ENCODE results near the gene SH3BGRL2.

The SH3BGRL2 gene

DNA sequence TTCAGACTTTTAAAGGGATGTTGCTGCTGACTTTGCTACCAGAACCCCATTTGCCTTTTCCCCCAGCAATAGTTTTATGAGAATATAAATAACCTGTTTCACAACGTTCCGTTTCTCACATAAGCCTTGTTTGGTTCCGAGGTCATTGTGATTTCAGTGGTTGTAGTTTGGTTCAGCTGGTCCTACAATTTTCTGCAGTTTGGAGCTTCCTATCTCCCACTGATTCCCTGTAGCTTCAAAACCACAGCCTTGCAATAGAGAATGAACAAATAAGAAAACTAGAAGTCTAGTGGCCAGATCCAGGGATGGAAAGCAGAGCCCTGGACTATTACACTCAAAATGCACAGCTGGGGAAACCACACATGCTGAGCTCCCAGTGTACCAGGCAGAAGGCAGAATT is 24.1 kb upstream of the SH3BGRL2 start:
- no peak for FAIRE-seq
- TF ChIP-seq, protein P1, sequence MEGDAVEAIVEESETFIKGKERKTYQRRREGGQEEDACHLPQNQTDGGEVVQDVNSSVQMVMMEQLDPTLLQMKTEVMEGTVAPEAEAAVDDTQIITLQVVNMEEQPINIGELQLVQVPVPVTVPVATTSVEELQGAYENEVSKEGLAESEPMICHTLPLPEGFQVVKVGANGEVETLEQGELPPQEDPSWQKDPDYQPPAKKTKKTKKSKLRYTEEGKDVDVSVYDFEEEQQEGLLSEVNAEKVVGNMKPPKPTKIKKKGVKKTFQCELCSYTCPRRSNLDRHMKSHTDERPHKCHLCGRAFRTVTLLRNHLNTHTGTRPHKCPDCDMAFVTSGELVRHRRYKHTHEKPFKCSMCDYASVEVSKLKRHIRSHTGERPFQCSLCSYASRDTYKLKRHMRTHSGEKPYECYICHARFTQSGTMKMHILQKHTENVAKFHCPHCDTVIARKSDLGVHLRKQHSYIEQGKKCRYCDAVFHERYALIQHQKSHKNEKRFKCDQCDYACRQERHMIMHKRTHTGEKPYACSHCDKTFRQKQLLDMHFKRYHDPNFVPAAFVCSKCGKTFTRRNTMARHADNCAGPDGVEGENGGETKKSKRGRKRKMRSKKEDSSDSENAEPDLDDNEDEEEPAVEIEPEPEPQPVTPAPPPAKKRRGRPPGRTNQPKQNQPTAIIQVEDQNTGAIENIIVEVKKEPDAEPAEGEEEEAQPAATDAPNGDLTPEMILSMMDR (IDR thresholded peaks at IDR 0.05; ENCODE audit: insufficient read depth, missing control alignments) = no peak
- no peak for DNase-seq (ENCODE audit: insufficient read length, low spot score)

- DNase-seq (ENCODE audit: insufficient read length, low spot score) (no peak), FAIRE-seq (no peak)
Measured at GRCh38 chr6:79608334-79609224, 22.6 kb upstream of the SH3BGRL2 start.

GRCh38 chr6:79609225-79609595 is 21.9 kb upstream of the SH3BGRL2 start:
- TF ChIP-seq, protein P1 (IDR thresholded peaks at IDR 0.05; ENCODE audit: insufficient read depth, missing control alignments) = no peak
- DNase-seq (ENCODE audit: insufficient read length, low spot score) (no peak), FAIRE-seq (no peak)

More at GRCh38 chr6:79608334-79609224, 22.6 kb upstream of the SH3BGRL2 start:
- TF ChIP-seq, protein P1 (IDR thresholded peaks at IDR 0.05; ENCODE audit: insufficient read depth, missing control alignments) = no peak

GRCh38 chr6:79610306-79611009 is 20.7 kb upstream of the SH3BGRL2 start:
- TF ChIP-seq, protein P1 (IDR thresholded peaks at IDR 0.05; ENCODE audit: insufficient read depth, missing control alignments) = no peak
- DNase-seq (ENCODE audit: insufficient read length, low spot score) = no peak
- FAIRE-seq = no peak

- no peak for FAIRE-seq
- no peak for DNase-seq (ENCODE audit: insufficient read length, low spot score)
- TF ChIP-seq, protein P1 (IDR thresholded peaks at IDR 0.05; ENCODE audit: insufficient read depth, missing control alignments) = no peak
Measured at GRCh38 chr6:79612457-79612856, 18.7 kb upstream of the SH3BGRL2 start.

DNA sequence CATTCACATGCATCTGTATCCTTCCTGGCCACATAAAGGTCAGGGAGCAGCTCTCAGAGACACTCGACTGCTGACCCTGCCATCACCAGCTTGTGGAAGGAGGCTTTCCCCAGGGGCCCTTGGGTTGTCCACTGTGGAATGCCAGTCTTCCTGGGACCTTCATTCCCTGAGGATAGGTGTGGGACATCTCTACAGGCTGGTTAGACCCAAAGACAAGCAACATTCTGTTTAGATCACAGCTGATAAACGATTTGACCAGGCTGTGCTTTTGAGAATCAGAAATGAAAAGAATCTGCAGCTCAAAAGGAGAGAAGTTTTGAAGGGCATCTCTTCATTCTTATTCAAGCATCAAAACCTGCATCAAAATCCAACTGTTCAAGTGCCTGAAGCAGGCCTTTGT is 18.2 kb upstream of the SH3BGRL2 start:
- TF ChIP-seq, protein P1 (IDR thresholded peaks at IDR 0.05; ENCODE audit: insufficient read depth, missing control alignments) = no peak
- DNase-seq (ENCODE audit: insufficient read length, low spot score) = no peak
- FAIRE-seq = no peak

DNA sequence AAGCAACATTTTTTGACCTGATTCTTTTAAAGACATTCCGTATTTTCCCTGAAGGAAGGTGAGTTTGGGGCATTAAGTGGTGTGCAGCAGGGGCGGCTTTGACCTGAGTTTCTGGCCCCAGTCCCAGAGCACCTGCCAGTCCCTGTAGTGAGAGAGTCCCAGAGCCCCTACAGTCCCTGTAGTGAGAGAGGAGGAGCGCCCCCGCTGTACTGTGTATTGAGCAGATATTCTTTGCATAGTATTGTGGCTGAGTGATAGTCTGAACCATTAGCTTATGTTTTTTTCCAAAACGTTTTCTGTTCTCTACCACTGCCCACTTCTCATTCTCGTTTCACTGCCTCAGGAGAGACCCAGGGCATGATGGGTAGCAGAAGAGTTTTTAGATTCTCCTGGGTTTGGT is 17.2 kb upstream of the SH3BGRL2 start:
- FAIRE-seq (no peak), DNase-seq (ENCODE audit: insufficient read length, low spot score) (no peak)
- TF ChIP-seq, protein P1 (IDR thresholded peaks at IDR 0.05; ENCODE audit: insufficient read depth, missing control alignments) = no peak
